SK-N-MC (cell line): ENCODE results near the gene KRT15.

Experiments
- EZH2 ChIP-seq: fragments of 200-600 bp; sonication (generic); IDR thresholded peaks from one replicate; pipeline ENCODE4 v1.6.1; 2017; ENCODE audit warnings: antibody characterized with exemption
- POLR2AphosphoS5 ChIP-seq: IDR thresholded peaks from 2 replicates; pipeline ENCODE4 v1.6.1; 2012; ENCODE audit warnings: mild to moderate bottlenecking, low read depth, low read length, borderline replicate concordance

DNA sequence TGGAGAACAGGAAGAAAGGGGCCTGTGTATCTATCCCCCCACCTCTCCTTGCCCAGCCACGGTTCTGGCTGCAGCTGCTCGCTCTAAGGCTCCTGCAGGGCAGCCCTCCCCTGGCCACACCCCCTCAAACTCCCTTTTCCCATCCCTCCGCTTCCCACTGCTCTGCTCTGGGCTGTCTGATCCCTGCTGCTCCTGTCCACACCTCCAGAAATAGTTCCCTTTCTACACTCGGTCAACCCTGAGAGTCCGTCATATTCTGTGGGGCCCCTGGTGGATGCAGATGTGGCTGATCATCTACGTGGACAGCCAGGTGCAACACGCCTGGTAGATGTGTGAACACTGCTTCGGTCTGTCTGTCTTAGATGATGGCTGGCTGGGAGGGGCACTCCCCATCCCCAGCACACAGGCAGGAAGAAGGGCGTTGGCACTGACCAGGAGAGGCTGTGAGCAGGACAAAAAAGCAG, 28.7 kb upstream of the KRT15 start:
- TF ChIP-seq POLR2AphosphoS5 (no peak), EZH2 (no peak)
